K562 (cell line): ENCODE results near the gene ZMPSTE24.

Experiments
- ATF3 ChIP-seq, 2 experiments: fragments of 450-650 bp in 1 of 2; sonication (generic) in 1 of 2; formaldehyde crosslinking in 1 of 2; IDR thresholded peaks in 1 of 2; conservative IDR thresholded peaks in 1 of 2; 2 replicates each; pipeline versions ENCODE4 v1.6.1 to v1.8.1; 2016 to 2023; ENCODE audit warnings: mild to moderate bottlenecking in 2 of 2, moderate library complexity in 2 of 2, inconsistent platforms in 1 of 2, missing genetic modification reagents in 1 of 2
- BMI1 ChIP-seq: fragments of 150-350 bp; IDR thresholded peaks from 2 replicates; pipeline ENCODE4 v1.6.1; 2014; ENCODE audit warnings: low read length
- CREB1 ChIP-seq, 2 experiments: sonication (generic) in 1 of 2; formaldehyde crosslinking in 1 of 2; IDR thresholded peaks; 2 replicates each; pipeline versions ENCODE4 v1.6.1 to v1.8.0; 2012 to 2022; ENCODE audit warnings: inconsistent platforms in 1 of 2, mild to moderate bottlenecking in 1 of 2, missing genetic modification reagents in 1 of 2, moderate library complexity in 1 of 2
- FOXP1 ChIP-seq: sonication (generic); formaldehyde crosslinking; IDR thresholded peaks from 2 replicates; pipeline ENCODE4 v1.8.0; 2022; ENCODE audit warnings: mild to moderate bottlenecking, missing genetic modification reagents
- IRF1 ChIP-seq: sonication (generic); formaldehyde crosslinking; IDR thresholded peaks from 2 replicates; pipeline ENCODE4 v1.8.0; 2022; ENCODE audit warnings: missing genetic modification reagents, mild to moderate bottlenecking, borderline replicate concordance
- NFATC3 ChIP-seq: fragments of 450-650 bp; IDR thresholded peaks from 2 replicates; pipeline ENCODE4 v1.6.1; 2017; ENCODE audit warnings: mild to moderate bottlenecking
- NFXL1 ChIP-seq: fragments of 450-650 bp; formaldehyde crosslinking; IDR thresholded peaks from 2 replicates; pipeline ENCODE4 v1.4.0; 2021; ENCODE audit warnings: mild to moderate bottlenecking
- POLR2AphosphoS2 ChIP-seq: IDR thresholded peaks from 2 replicates; pipeline ENCODE4 v1.6.1; 2012; ENCODE audit warnings: low read length, improper control_type of control experiment
- PTTG1 ChIP-seq: fragments of 450-650 bp; IDR thresholded peaks from 2 replicates; pipeline ENCODE4 v1.6.1; 2016; ENCODE audit warnings: low read depth, mild to moderate bottlenecking, missing genetic modification characterization, missing compliant biosample characterization
- SMAD3 ChIP-seq: fragments of 450-650 bp; formaldehyde crosslinking; conservative IDR thresholded peaks from 2 replicates; pipeline ENCODE4 v1.4.0; 2020; ENCODE audit warnings: mild to moderate bottlenecking
- YY1 ChIP-seq, 3 experiments: IDR thresholded peaks; 2 replicates each; pipeline ENCODE4 v1.6.1; 2011; ENCODE audit warnings: low read length in 2 of 3, mild to moderate bottlenecking in 2 of 3, moderate library complexity in 2 of 3, borderline replicate concordance in 1 of 3, control low read depth in 1 of 3, low read depth in 1 of 3; ENCODE audit not compliant: insufficient read depth in 3 of 3, insufficient replicate concordance in 2 of 3, control insufficient read depth in 1 of 3, insufficient read length in 1 of 3; ENCODE audit errors: extremely low read depth in 1 of 3
- ZNF311 ChIP-seq: fragments of 250-450 bp; sonication (Bioruptor Pico); IDR thresholded peaks from 2 replicates; pipeline ENCODE4 v1.4.0; 2020; ENCODE audit warnings: mild to moderate bottlenecking, moderate library complexity
- ZNF764 ChIP-seq: fragments of 250-450 bp; sonication (Bioruptor Pico); IDR thresholded peaks from 2 replicates; pipeline ENCODE4 v1.4.0; 2020; ENCODE audit warnings: low read depth, mild to moderate bottlenecking, moderate library complexity
- TF ChIP-seq, protein P1 (sequence below), 3 experiments: IDR thresholded peaks in 2 of 3; conservative IDR thresholded peaks in 1 of 3; 2 replicates each; pipeline ENCODE4 v1.5.1; 2011 to 2012; ENCODE audit warnings: low read length in 3 of 3, mild to moderate bottlenecking in 3 of 3, control low read depth in 2 of 3, improper control_type of control experiment in 1 of 3, inconsistent platforms in 1 of 3, low read depth in 1 of 3, mixed read lengths in 1 of 3, moderate library complexity in 1 of 3; ENCODE audit not compliant: insufficient read depth in 2 of 3

DNA sequence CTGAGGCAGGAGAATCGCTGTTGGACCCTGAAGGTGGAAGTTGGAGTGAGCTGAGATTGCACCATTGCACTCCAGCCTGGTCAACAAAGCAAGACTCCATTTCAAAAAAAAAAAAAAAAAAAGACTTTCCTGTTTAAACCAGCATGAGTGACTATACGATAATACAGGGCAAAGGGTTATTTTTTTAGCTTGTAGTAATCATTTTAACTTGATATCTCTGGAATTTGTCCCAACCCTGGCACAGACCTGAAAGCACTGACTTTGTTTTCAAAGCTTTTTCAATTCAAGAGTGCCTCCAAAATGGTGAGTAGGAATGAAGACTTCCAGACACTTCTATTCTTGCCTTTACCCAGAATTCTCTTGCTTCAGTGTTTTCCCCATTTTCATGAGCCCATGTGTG, 14.7 kb upstream of the ZMPSTE24 start:
- TF ChIP-seq NFXL1 (CRISPR knock-in tag) (no peak), ZNF311 (CRISPR knock-in tag) (no peak), IRF1 (CRISPR knock-in tag) (no peak), YY1 (IDR thresholded peaks at IDR 0.05; ENCODE audit: borderline replicate concordance in 1 of 3, control insufficient read depth in 1 of 3, extremely low read depth in 1 of 3, insufficient read depth in 3 of 3, insufficient read length in 1 of 3, insufficient replicate concordance in 2 of 3, low read depth in 1 of 3, low read length in 2 of 3) (no peak), SMAD3 (CRISPR knock-in tag) (no peak), POLR2AphosphoS2 (no peak), PTTG1 (no peak), ATF3 (IDR thresholded peaks at IDR 0.05) (no peak), ATF3 (CRISPR knock-in tag; conservative IDR thresholded peaks at IDR 0.05) (no peak), NFATC3 (no peak), BMI1 (no peak), FOXP1 (no peak), ZNF764 (no peak), CREB1 (IDR thresholded peaks at IDR 0.05) (no peak), CREB1 (CRISPR knock-in tag; IDR thresholded peaks at IDR 0.05) (no peak)
- TF ChIP-seq, protein P1, sequence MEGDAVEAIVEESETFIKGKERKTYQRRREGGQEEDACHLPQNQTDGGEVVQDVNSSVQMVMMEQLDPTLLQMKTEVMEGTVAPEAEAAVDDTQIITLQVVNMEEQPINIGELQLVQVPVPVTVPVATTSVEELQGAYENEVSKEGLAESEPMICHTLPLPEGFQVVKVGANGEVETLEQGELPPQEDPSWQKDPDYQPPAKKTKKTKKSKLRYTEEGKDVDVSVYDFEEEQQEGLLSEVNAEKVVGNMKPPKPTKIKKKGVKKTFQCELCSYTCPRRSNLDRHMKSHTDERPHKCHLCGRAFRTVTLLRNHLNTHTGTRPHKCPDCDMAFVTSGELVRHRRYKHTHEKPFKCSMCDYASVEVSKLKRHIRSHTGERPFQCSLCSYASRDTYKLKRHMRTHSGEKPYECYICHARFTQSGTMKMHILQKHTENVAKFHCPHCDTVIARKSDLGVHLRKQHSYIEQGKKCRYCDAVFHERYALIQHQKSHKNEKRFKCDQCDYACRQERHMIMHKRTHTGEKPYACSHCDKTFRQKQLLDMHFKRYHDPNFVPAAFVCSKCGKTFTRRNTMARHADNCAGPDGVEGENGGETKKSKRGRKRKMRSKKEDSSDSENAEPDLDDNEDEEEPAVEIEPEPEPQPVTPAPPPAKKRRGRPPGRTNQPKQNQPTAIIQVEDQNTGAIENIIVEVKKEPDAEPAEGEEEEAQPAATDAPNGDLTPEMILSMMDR (IDR thresholded peaks at IDR 0.05 in 2 of 3, conservative IDR thresholded peaks at IDR 0.05 in 1 of 3; ENCODE audit: insufficient read depth in 2 of 3, low read depth in 1 of 3, low read length in 3 of 3): no peak
